Endodermal cell (in vitro differentiated cells): ENCODE results near the gene RIPOR2. TPM values are rescaled to one million over a fixed set of nuclear protein-coding genes. Genes with fewer than 3 reads are reported as not detected.
A peak's percentile ranks its signal among the peaks of the same experiment; 100 is the strongest.
"Not testable (repeated sequence)": the region's sequence is repeated elsewhere in the genome, so short reads cannot be mapped to it uniquely, and the experiment has no call there.

Experiments
- DNase-seq: peaks from one replicate; pipeline ENCODE4 v3.0.0-alpha.2; 2017
- H3K27ac ChIP-seq: 2 replicates; pipeline ENCODE4 v1.5.1; 2013; ENCODE audit warnings: mild to moderate bottlenecking, low read depth, low read length, moderate library complexity
- H3K27me3 ChIP-seq: 2 replicates; pipeline ENCODE4 v1.6.1; 2013; ENCODE audit warnings: mild to moderate bottlenecking, low read length, moderate library complexity; ENCODE audit not compliant: insufficient read depth, control insufficient read depth, poor library complexity, severe bottlenecking
- H3K36me3 ChIP-seq: 2 replicates; pipeline ENCODE4 v1.7.0; 2013; ENCODE audit warnings: mild to moderate bottlenecking, low read length, moderate library complexity; ENCODE audit not compliant: control insufficient read depth, insufficient read depth
- H3K4me1 ChIP-seq: one replicate; pipeline ENCODE4 v1.7.0; 2013; ENCODE audit warnings: low read length; ENCODE audit not compliant: control insufficient read depth, insufficient read depth
- H3K4me3 ChIP-seq: 2 replicates; pipeline ENCODE4 v1.5.1; 2013; ENCODE audit warnings: mild to moderate bottlenecking, low read length, moderate library complexity
- H3K9ac ChIP-seq: 2 replicates; pipeline ENCODE4 v1.6.1; 2013; ENCODE audit warnings: mild to moderate bottlenecking, low read length, moderate library complexity; ENCODE audit not compliant: poor library complexity, severe bottlenecking; ENCODE audit errors: extremely low read depth
- H3K9me3 ChIP-seq: 2 replicates; pipeline ENCODE4 v1.6.1; 2013; ENCODE audit warnings: mild to moderate bottlenecking, low read length, moderate library complexity; ENCODE audit not compliant: control insufficient read depth
- H3K27ac Mint-ChIP-seq: 2 replicates; pipeline ENCODE4 v1.8.0; 2020; ENCODE audit warnings: mixed read lengths
- H3K27me3 Mint-ChIP-seq: 2 replicates; pipeline ENCODE4 v1.8.0; 2021; ENCODE audit warnings: mild to moderate bottlenecking, mixed read lengths; ENCODE audit not compliant: insufficient read depth
- H3K36me3 Mint-ChIP-seq: 2 replicates; pipeline ENCODE4 v1.8.0; 2020; ENCODE audit warnings: low read depth, mixed read lengths
- H3K4me1 Mint-ChIP-seq: 2 replicates; pipeline ENCODE4 v1.8.0; 2020; ENCODE audit warnings: mixed read lengths
- H3K4me3 Mint-ChIP-seq: 2 replicates; pipeline ENCODE4 v1.8.0; 2020; ENCODE audit warnings: mild to moderate bottlenecking, moderate library complexity, mixed read lengths
- H3K9me3 Mint-ChIP-seq: 2 replicates; pipeline ENCODE4 v1.8.0; 2020; ENCODE audit warnings: mild to moderate bottlenecking, mixed read lengths
- WGBS, 2 experiments: methylation state at CpG; one replicate each; pipeline versions ENCODE4 v1.1.5 to v1.1.7; 2013; ENCODE audit warnings: missing lambda C conversion rate in 2 of 2, mixed read lengths in 1 of 2; ENCODE audit not compliant: insufficient coverage in 1 of 2, insufficient read length in 1 of 2; 5-methylcytosine and 5-hydroxymethylcytosine counted together
- total RNA-seq, 2 donors: library from RNA; stranded (reverse); fragmentation: NEBNext Ultra II Directional in 1 of 2; extraction: Animal tissue kit (Norgen Biotek cat#: 25700) in 1 of 2; gene quantifications; 2 replicates in 1 of 2; 3 replicates in 1 of 2; pipeline ENCODE4 v1.2.1, GENCODE V29; 2021
- TF ChIP-seq, protein P1 (sequence below): fragments of 200-600 bp; sonication (generic); conservative IDR thresholded peaks from 2 replicates; pipeline ENCODE4 v1.5.0; 2021; ENCODE audit warnings: antibody characterized with exemption, mild to moderate bottlenecking

Gene RIPOR2
- total RNA-seq, 2 donors from 2014 or later = 9.3 to 10.4 TPM

DNA sequence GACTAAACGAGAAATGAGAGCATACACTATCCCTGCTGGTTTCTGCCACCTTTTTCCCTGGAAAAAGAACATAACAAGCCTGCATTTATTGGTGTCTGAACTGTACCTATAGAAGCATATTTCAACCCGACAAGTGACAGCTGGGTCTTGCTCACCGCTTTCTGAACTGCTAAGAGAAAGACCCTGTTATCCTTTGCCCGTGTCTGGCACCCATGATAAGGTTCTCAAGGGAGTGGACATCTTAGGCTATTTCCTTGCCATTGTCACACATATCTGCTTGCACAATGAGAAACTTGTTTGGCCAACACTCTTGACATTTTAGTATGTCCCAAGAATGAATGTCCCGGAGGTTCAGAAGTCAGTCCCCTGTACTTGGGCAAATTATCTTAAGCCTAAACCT lies 19.3 kb downstream of the RIPOR2 start:
- Mint-ChIP-seq H3K4me3 (no peak overlapping the region), H3K27me3 (peaks cover 34% of the 10 kb centered on the region), H3K9me3 (no peaks in the 10 kb centered on the region), H3K4me1 (peaks cover 44% of the 10 kb centered on the region), H3K36me3 (no peaks in the 10 kb centered on the region), H3K27ac (no peak overlapping the region)
- Histone ChIP-seq H3K36me3 (no peaks in the 10 kb centered on the region), H3K9me3 (no peaks in the 10 kb centered on the region), H3K4me3 (peak overlapping the region; percentile 17), H3K9ac (no peak overlapping the region), H3K27me3 (peaks cover 23% of the 10 kb centered on the region), H3K27ac (no peak overlapping the region), H3K4me1 (peaks cover 20% of the 10 kb centered on the region)
- TF ChIP-seq, protein P1, sequence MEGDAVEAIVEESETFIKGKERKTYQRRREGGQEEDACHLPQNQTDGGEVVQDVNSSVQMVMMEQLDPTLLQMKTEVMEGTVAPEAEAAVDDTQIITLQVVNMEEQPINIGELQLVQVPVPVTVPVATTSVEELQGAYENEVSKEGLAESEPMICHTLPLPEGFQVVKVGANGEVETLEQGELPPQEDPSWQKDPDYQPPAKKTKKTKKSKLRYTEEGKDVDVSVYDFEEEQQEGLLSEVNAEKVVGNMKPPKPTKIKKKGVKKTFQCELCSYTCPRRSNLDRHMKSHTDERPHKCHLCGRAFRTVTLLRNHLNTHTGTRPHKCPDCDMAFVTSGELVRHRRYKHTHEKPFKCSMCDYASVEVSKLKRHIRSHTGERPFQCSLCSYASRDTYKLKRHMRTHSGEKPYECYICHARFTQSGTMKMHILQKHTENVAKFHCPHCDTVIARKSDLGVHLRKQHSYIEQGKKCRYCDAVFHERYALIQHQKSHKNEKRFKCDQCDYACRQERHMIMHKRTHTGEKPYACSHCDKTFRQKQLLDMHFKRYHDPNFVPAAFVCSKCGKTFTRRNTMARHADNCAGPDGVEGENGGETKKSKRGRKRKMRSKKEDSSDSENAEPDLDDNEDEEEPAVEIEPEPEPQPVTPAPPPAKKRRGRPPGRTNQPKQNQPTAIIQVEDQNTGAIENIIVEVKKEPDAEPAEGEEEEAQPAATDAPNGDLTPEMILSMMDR = no peak
- 90 to 93% methylated on average over 5 of the region's 5 CpGs for WGBS, 2 experiments
- no peak for DNase-seq

DNA sequence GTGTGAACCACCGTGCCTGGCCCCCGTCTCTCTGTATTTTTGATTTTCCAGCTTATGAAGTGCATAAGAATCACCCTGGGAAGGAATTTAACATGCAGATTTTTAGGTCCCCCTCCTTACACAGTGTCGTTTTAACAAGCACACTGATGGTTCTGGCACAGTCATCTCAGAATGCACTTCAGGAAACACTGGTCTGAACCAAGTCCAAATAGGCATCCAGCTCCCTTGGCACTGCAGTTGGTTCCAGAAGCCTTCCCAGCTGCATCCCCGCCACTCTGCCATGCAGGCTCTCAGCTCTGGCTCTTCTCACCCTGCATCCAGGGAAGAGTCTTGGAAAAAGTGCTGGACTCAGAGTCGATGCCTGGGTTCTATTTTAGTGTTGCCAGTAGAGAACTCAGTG lies 20.1 kb downstream of the RIPOR2 start:
- no peak overlapping the region for H3K9ac ChIP-seq
- Mint-ChIP-seq H3K4me3 (no peak overlapping the region), H3K36me3 (no peaks in the 10 kb centered on the region), H3K27me3 (peaks cover 40% of the 10 kb centered on the region), H3K9me3 (no peaks in the 10 kb centered on the region), H3K4me1 (peaks cover 42% of the 10 kb centered on the region), H3K27ac (no peak overlapping the region)
- no peak overlapping the region for H3K27ac ChIP-seq
- peaks cover 20% of the 10 kb centered on the region for H3K4me1 ChIP-seq
- no peaks in the 10 kb centered on the region for H3K36me3 ChIP-seq
- DNase-seq = no peak
- TF ChIP-seq, protein P1 = no peak
- H3K27me3 ChIP-seq = peaks cover 30% of the 10 kb centered on the region
- WGBS, 2 experiments = 88 to 94% methylated on average over 4 to 5 of the region's 5 CpGs
- no peak overlapping the region for H3K4me3 ChIP-seq
- H3K9me3 ChIP-seq = no peaks in the 10 kb centered on the region

DNA sequence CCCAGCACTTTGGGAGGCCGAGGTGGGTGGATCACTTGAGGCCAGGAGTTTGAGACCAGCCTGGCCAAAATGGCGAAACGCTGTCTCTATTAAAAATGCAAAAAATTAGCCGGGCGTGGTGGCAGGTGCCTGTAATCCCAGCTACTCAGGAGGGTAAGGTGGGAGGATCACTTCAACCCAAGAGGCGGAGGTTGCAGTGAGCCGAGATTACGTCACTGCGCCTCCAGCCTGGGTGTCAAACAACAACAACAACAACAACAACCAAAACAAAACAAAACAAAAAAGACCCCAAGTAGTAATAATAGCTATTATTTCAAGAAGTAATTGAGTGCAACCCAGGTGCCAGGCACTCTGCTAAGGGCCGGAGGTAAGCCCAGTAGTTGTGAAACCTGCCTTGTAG lies 21.7 kb downstream of the RIPOR2 start:
- not testable (repeated sequence) for H3K27ac ChIP-seq, H3K27ac Mint-ChIP-seq, H3K36me3 ChIP-seq, H3K9me3 Mint-ChIP-seq, DNase-seq, H3K9me3 ChIP-seq, H3K4me3 ChIP-seq, H3K9ac ChIP-seq, H3K4me3 Mint-ChIP-seq, H3K36me3 Mint-ChIP-seq
- H3K27me3 Mint-ChIP-seq = peaks cover 56% of the 10 kb centered on the region
- 91 to 97% methylated on average over 5 to 10 of the region's 10 CpGs for WGBS, 2 experiments
- Histone ChIP-seq H3K27me3 (peaks cover 46% of the 10 kb centered on the region), H3K4me1 (peaks cover 14% of the 10 kb centered on the region)
- H3K4me1 Mint-ChIP-seq = peaks cover 37% of the 10 kb centered on the region

DNA sequence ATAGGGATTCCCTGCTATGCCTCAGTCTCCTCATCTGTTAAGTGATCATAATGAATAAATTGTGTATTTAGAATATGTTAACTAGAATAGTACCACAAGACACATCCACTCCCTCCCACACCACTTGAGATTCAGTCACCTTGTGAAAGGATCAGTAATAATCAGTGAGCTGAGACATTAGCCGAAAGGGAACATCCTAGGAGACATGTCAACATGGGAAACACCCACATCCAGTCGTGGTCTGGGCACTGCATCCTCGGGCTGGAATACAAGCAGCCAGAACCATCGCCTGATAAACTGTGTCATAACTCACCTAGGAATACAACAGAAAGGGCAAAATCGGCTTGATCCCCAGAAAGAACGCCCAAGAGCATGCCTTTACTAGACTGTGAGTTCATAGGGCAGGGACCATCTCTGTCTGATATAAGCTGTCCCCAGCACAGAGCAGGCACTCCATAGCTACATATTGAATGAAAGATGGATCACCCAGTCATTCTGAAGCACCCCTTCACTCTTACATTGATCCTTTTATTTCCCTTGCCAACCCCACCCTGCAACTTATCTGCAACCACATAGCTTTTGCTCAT lies 23.9 kb downstream of the RIPOR2 start:
- H3K4me1 ChIP-seq = peaks cover 8% of the 10 kb centered on the region
- WGBS, 2 experiments = 86 to 89% methylated on average over 6 of the region's 6 CpGs
- Mint-ChIP-seq H3K27me3 (peaks cover 72% of the 10 kb centered on the region), H3K4me1 (peaks cover 27% of the 10 kb centered on the region), H3K9me3 (no peaks in the 10 kb centered on the region), H3K27ac (no peak overlapping the region), H3K4me3 (peak overlapping the region; percentile 65), H3K36me3 (no peaks in the 10 kb centered on the region)
- H3K27ac ChIP-seq = no peak overlapping the region
- no peaks in the 10 kb centered on the region for H3K36me3 ChIP-seq
- H3K9ac ChIP-seq = no peak overlapping the region
- no peak for DNase-seq
- no peaks in the 10 kb centered on the region for H3K9me3 ChIP-seq
- H3K27me3 ChIP-seq = peaks cover 57% of the 10 kb centered on the region
- peak overlapping the region; percentile 90 for H3K4me3 ChIP-seq
- TF ChIP-seq, protein P1 = no peak
